GM12878 (cell line): ENCODE measurements around the gene DAB2. TPM values are rescaled to one million over a fixed set of nuclear protein-coding genes. Genes with fewer than 3 reads are reported as not detected.

ENCODE experiments used
- ATAC-seq: fragments of 200-7000 bp; cut with Tn5 transposase; 3 replicates; pipeline ENCODE4 v1.9.1; 2020; ENCODE audit warnings: mild to moderate bottlenecking, moderate library complexity
- Bru-seq: library from RNA; stranded (reverse); fragments of 400-500 nt; gene quantifications from one replicate; lab custom pipeline; 2021; lab: Mats Ljungman, UMichigan
- BruChase-seq, 2 experiments: library from RNA; stranded (reverse); fragments of 400-500 nt; gene quantifications; one replicate each; lab custom pipeline; 2021; lab: Mats Ljungman, UMichigan
- BruUV-seq: library from RNA; stranded (reverse); fragments of 400-500 nt; replicated peaks from 2 replicates; lab custom pipeline; 2021; lab: Mats Ljungman, UMichigan
- CTCF ChIA-PET: fragments of 300-600 bp; sonication (Branson Sonifier 250); formaldehyde crosslinking; extraction: SDS; loops from one replicate; lab custom pipeline; 2021; ENCODE audit warnings: inconsistent platforms; lab: Yijun Ruan, JAX
- POLR2A ChIA-PET: fragments of 350-600 bp; formaldehyde crosslinking; extraction: SDS; loops from one replicate; lab custom pipeline; 2021; ENCODE audit warnings: inconsistent platforms; lab: Charles Lee
- RAD21 ChIA-PET: fragments of 300-600 bp; sonication (Branson Sonifier 250); formaldehyde crosslinking; loops from one replicate; lab custom pipeline; 2023; ENCODE audit warnings: antibody characterized with exemption; ENCODE audit not compliant: unreplicated experiment; lab: Charles Lee
- SMC1A ChIA-PET: fragments of 300-600 bp; sonication (Branson Sonifier 250); formaldehyde crosslinking; loops from one replicate; lab custom pipeline; 2023; ENCODE audit not compliant: unreplicated experiment, uncharacterized antibody; lab: Charles Lee
- DNase-seq: peaks from one replicate; pipeline ENCODE4 v3.0.0-alpha.2; 2011; ENCODE audit warnings: low read depth, low spot score
- FAIRE-seq: peaks from 3 replicates; lab custom pipeline; 2011; peaks lifted over from hg19 to GRCh38; lab: Jason Lieb, UNC
- H2AFZ ChIP-seq: 2 replicates; pipeline ENCODE4 v1.6.0; 2011; ENCODE audit warnings: low read depth, low read length, control low read depth; ENCODE audit not compliant: control insufficient read depth
- H3K27ac ChIP-seq: 2 replicates; pipeline ENCODE4 v1.5.1; 2011; ENCODE audit warnings: control low read depth; ENCODE audit not compliant: control insufficient read depth, insufficient read depth
- H3K27me3 ChIP-seq, 2 experiments: replicated peaks in 1 of 2; 2 replicates each; pipeline versions ENCODE4 v1.6.0 to v1.6.1; 2011; ENCODE audit warnings: low read length in 1 of 2; ENCODE audit not compliant: control insufficient read depth in 2 of 2, insufficient read depth in 2 of 2
- H3K36me3 ChIP-seq, 2 experiments: 2 replicates each; pipeline ENCODE4 v1.5.1; 2011; ENCODE audit warnings: low read length in 1 of 2; ENCODE audit not compliant: control insufficient read depth in 2 of 2, insufficient read depth in 2 of 2
- H3K4me1 ChIP-seq: 2 replicates; pipeline ENCODE4 v1.6.1; 2011; ENCODE audit warnings: mild to moderate bottlenecking, low read length, moderate library complexity, mixed read lengths; ENCODE audit not compliant: control insufficient read depth, insufficient read depth
- H3K4me2 ChIP-seq: 2 replicates; pipeline ENCODE4 v1.6.0; 2011; ENCODE audit warnings: control low read depth; ENCODE audit not compliant: control insufficient read depth, insufficient read depth
- H3K4me3 ChIP-seq: fragments of 200-600 bp; sonication (generic); 2 replicates; pipeline ENCODE4 v1.5.1; 2016
- H3K79me2 ChIP-seq: 2 replicates; pipeline ENCODE4 v1.6.0; 2011; ENCODE audit warnings: low read length; ENCODE audit not compliant: control insufficient read depth, insufficient read depth
- H3K9ac ChIP-seq: 2 replicates; pipeline ENCODE4 v1.8.0; 2011; ENCODE audit warnings: low read length, control low read depth, mixed read lengths; ENCODE audit not compliant: control insufficient read depth, insufficient read depth
- H3K9me3 ChIP-seq: replicated peaks from 3 replicates; pipeline ENCODE4 v1.5.1; 2011; ENCODE audit warnings: mild to moderate bottlenecking, low read length; ENCODE audit not compliant: control insufficient read depth, insufficient read depth
- H4K20me1 ChIP-seq: 2 replicates; pipeline ENCODE4 v1.6.0; 2011; ENCODE audit not compliant: control insufficient read depth, insufficient read depth
- FOS ChIP-seq: IDR thresholded peaks from 3 replicates; pipeline ENCODE4 v1.6.1; 2011; ENCODE audit warnings: borderline replicate concordance; ENCODE audit not compliant: insufficient read length; ENCODE audit errors: extremely low read depth
- SUZ12 ChIP-seq: fragments of 200-600 bp; sonication (generic); IDR thresholded peaks from one replicate; pipeline ENCODE4 v1.6.1; 2018; ENCODE audit warnings: antibody characterized with exemption, mild to moderate bottlenecking; ENCODE audit not compliant: unreplicated experiment
- WGBS: methylation state at CpG from one replicate; pipeline ENCODE4 v1.1.6; 2016; ENCODE audit warnings: low lambda C conversion rate; ENCODE audit not compliant: insufficient replicate concordance, insufficient coverage; ENCODE audit errors: missing lambda C conversion rate; 5-methylcytosine and 5-hydroxymethylcytosine counted together
- in situ Hi-C: fragments of 300-500 bp; cut with MboI; formaldehyde crosslinking; loops from 9 replicates; pipeline ENCODE4 v1.14.3; 2018; ENCODE audit warnings: mixed read lengths
- intact Hi-C: fragments of 100-400 bp; cut with micrococcal nuclease; formaldehyde crosslinking; loops from one replicate; pipeline ENCODE4 v1.14.2; 2022; ENCODE audit not compliant: unreplicated experiment
- long read RNA-seq, 2 experiments: library from polyadenylated mRNA; unstranded; transcript quantifications; one replicate each; pipeline ENCODE4 v2.0.0, GENCODE V29; 2019 to 2020
- polyA minus RNA-seq, 3 experiments: library from RNA; depleted of rRNA, polyadenylated mRNA; stranded (reverse); fragments of >200 nt; gene quantifications; 2 replicates each; pipeline ENCODE4 v1.2.3, GENCODE V29; 2011
- polyA plus RNA-seq, 11 experiments: library from polyadenylated mRNA; depleted of rRNA in 4 of 11; unstranded in 6 of 11; stranded (reverse) in 5 of 11; fragments of >200 nt; fragmentation: Nextera tagmentation in 4 of 11; fragmentation: Illumina TruSeq in 1 of 11; extraction: Ambion mirVana in 4 of 11; extraction: Trizol in 1 of 11; gene quantifications; 1 replicate in 1 of 11; 2 replicates in 10 of 11; pipeline versions ENCODE4 v1.2.1 to v1.2.3, GENCODE V29; 2011 to 2016; ENCODE audit warnings: inconsistent platforms in 2 of 11, missing spikeins in 2 of 11, low read depth in 1 of 11
- total RNA-seq, 4 experiments: library from RNA; depleted of rRNA in 3 of 4; stranded (reverse); fragments of >200 nt in 3 of 4; fragmentation: Illumina TruSeq in 1 of 4; extraction: Trizol in 1 of 4; gene quantifications; 2 replicates each; pipeline versions ENCODE4 v1.2.1 to v1.2.3, GENCODE V29; 2013 to 2021

The DAB2 gene
- not detected in 2 replicates for total RNA-seq (2013; cell fraction: nucleolus; rRNA removed)
- total RNA-seq (2014; rRNA removed) (not detected in 2 replicates), total RNA-seq (2014; rRNA removed; fragmentation: Illumina TruSeq; extraction: Trizol) (not detected in 2 replicates), total RNA-seq (2021) (0.23 and 0.53 TPM in 2 replicates), polyA plus RNA-seq (2011; rRNA removed) (not detected in 2 replicates), polyA plus RNA-seq (2014; fragmentation: Illumina TruSeq; extraction: Trizol) (not detected in 2 replicates), polyA plus RNA-seq (2014; fragmentation: Nextera tagmentation; extraction: Ambion mirVana) (not detected), polyA plus RNA-seq (2014; rRNA removed) (not detected in 2 replicates), polyA plus RNA-seq (2016; fragmentation: Nextera tagmentation; extraction: Ambion mirVana) (under 1 TPM; 0.05 to 0.11 TPM), polyA minus RNA-seq (2011; rRNA and poly(A)+ RNA removed) (not detected in 2 replicates), Bru-seq, nascent RNA (not detected), BruChase-seq, experiment 1, labeled RNA remaining after a 6-hour chase (percentile 8 among the genes with signal in this experiment), BruChase-seq, experiment 2, labeled RNA remaining after a 2-hour chase (percentile 7 among the genes with signal in this experiment)
- polyA plus RNA-seq (2011; ENCODE audit: low read depth) = not detected
- not detected in 2 replicates for polyA plus RNA-seq (2011; cell fraction: cytosol; rRNA removed)
- polyA plus RNA-seq (2011; cell fraction: nucleus; rRNA removed) = not detected in 2 replicates
- not detected in 2 replicates for polyA plus RNA-seq (2012)
- 1.4 and 1.6 TPM in 2 replicates for polyA minus RNA-seq (2011; cell fraction: cytosol; rRNA and poly(A)+ RNA removed)
- 0.19 TPM in 1 of 2 replicates, not detected in the other for polyA minus RNA-seq (2011; cell fraction: nucleus; rRNA and poly(A)+ RNA removed)
- long read RNA-seq, experiment 1 = 0 reads
- long read RNA-seq, experiment 2 = 0 reads

- FAIRE-seq = no peak
- Histone ChIP-seq H3K27me3 (peaks cover 5 to 13% of the 10 kb centered on the region in 2 experiments), H2AFZ (no peak within 1 kb of the TSS), H3K4me3 (no peak within 1 kb of the TSS), H3K9ac (no peak within 1 kb of the TSS), H3K79me2 (no peaks in the 10 kb centered on the region), H3K4me1 (no peaks in the 10 kb centered on the region), H3K9me3 (no peaks in the 10 kb centered on the region), H4K20me1 (no peaks in the 10 kb centered on the region), H3K36me3 (no peaks in the 10 kb centered on the region), H3K27ac (no peak within 1 kb of the TSS), H3K4me2 (no peak within 1 kb of the TSS)
- TF ChIP-seq SUZ12 = peak; percentile 44
- no peak for TF ChIP-seq FOS
- BruUV-seq = no TSS peak
- in situ Hi-C loops (no loop called here), intact Hi-C loops (no loop called here)
- 12% methylated on average over 45 of the region's 53 CpGs for WGBS
- no peak for DNase-seq
- ChIA-PET RAD21 (no interaction called here), SMC1A (no interaction called here), CTCF (interaction anchor here (0.9 to 1.6 kb wide), 2 partner anchors 23 to 49 kb away, joined by 3 to 5 read pairs; no protein-coding TSS in a partner anchor), POLR2A (no interaction called here)
- peak; percentile 38; the same call in 2 of the 3 replicates for ATAC-seq
Observed at GRCh38 chr5:39424736-39425637, at the start of gene DAB2. Gene DAB2 (minus strand): TSS chr5:39424980. CDS start chr5:39394320, 30,660 bp downstream.
